PC-3 (cell line): ENCODE results near the gene PRR5. TPM values are rescaled to one million over a fixed set of nuclear protein-coding genes. Genes with fewer than 3 reads are reported as not detected.

Experiments used
- ATAC-seq: fragments of 200-7000 bp; cut with Tn5 transposase; 2 replicates; pipeline ENCODE4 v1.9.1; 2020; ENCODE audit warnings: mild to moderate bottlenecking, moderate library complexity
- BruUV-seq: library from RNA; stranded (reverse); fragments of 400-500 nt; replicated peaks from 2 replicates; lab custom pipeline; 2021; lab: Mats Ljungman, UMichigan
- CTCF ChIA-PET: fragments of 300-600 bp; sonication (Branson Sonifier 250); formaldehyde crosslinking; loops from one replicate; lab custom pipeline; 2022; ENCODE audit warnings: antibody characterized with exemption; lab: Charles Lee
- POLR2A ChIA-PET: fragments of 300-600 bp; sonication (Branson Sonifier 250); formaldehyde crosslinking; loops from one replicate; lab custom pipeline; 2022; ENCODE audit warnings: antibody characterized with exemption; ENCODE audit not compliant: unreplicated experiment; lab: Charles Lee
- DNase-seq: peaks from one replicate; pipeline ENCODE4 v3.0.0-alpha.2; 2015
- H2AFZ ChIP-seq: fragments of 300-600 bp; sonication (generic); 2 replicates; pipeline ENCODE4 v1.6.0; 2016; ENCODE audit warnings: antibody characterized with exemption, low read length
- H3F3A ChIP-seq: fragments of 300-600 bp; sonication (generic); one replicate; pipeline ENCODE4 v1.6.0; 2017; ENCODE audit warnings: antibody characterized with exemption, low read length, control low read depth, mild to moderate bottlenecking; ENCODE audit not compliant: unreplicated experiment
- H3K27ac ChIP-seq: fragments of 300-600 bp; sonication (generic); 2 replicates; pipeline ENCODE4 v1.5.1; 2016; ENCODE audit warnings: mild to moderate bottlenecking, low read length
- H3K27me3 ChIP-seq: fragments of 300-600 bp; sonication (generic); 2 replicates; pipeline ENCODE4 v1.6.1; 2016; ENCODE audit warnings: low read length, mixed read lengths
- H3K36me3 ChIP-seq: fragments of 300-600 bp; sonication (generic); 2 replicates; pipeline ENCODE4 v1.6.1; 2016; ENCODE audit warnings: low read depth, mixed run types, low read length, mixed read lengths
- H3K4me1 ChIP-seq: fragments of 300-600 bp; sonication (generic); 2 replicates; pipeline ENCODE4 v1.5.1; 2016; ENCODE audit warnings: low read length; ENCODE audit not compliant: insufficient read depth
- H3K4me2 ChIP-seq: fragments of 300-600 bp; sonication (generic); 2 replicates; pipeline ENCODE4 v1.6.0; 2016; ENCODE audit warnings: low read length
- H3K4me3 ChIP-seq: fragments of 300-600 bp; sonication (generic); 2 replicates; pipeline ENCODE4 v1.5.1; 2016; ENCODE audit warnings: mild to moderate bottlenecking, low read length, mixed read lengths
- H3K79me2 ChIP-seq: fragments of 300-600 bp; sonication (generic); 2 replicates; pipeline ENCODE4 v1.6.1; 2017; ENCODE audit warnings: low read length, mixed read lengths
- H3K9ac ChIP-seq: fragments of 300-600 bp; sonication (generic); 2 replicates; pipeline ENCODE4 v1.6.0; 2016; ENCODE audit warnings: mild to moderate bottlenecking, low read length
- H3K9me2 ChIP-seq: fragments of 300-600 bp; sonication (generic); replicated peaks from 2 replicates; pipeline ENCODE4 v1.6.1; 2016; ENCODE audit warnings: mixed run types, low read length, mixed read lengths
- H3K9me3 ChIP-seq: fragments of 300-600 bp; sonication (generic); 2 replicates; pipeline ENCODE4 v1.6.1; 2016; ENCODE audit warnings: low read length, mixed read lengths
- H4K20me1 ChIP-seq: fragments of 300-600 bp; sonication (generic); 2 replicates; pipeline ENCODE4 v1.6.1; 2016; ENCODE audit warnings: low read length, mixed read lengths
- EZH2 ChIP-seq: fragments of 300-600 bp; sonication (generic); IDR thresholded peaks from one replicate; pipeline ENCODE4 v1.6.1; 2017; ENCODE audit warnings: antibody characterized with exemption, mild to moderate bottlenecking, low read length; ENCODE audit not compliant: unreplicated experiment
- EZH2phosphoT487 ChIP-seq: fragments of 300-600 bp; sonication (generic); IDR thresholded peaks from 2 replicates; pipeline ENCODE4 v1.6.1; 2018; ENCODE audit warnings: mild to moderate bottlenecking, antibody characterized with exemption, low read length, borderline replicate concordance
- intact Hi-C: fragments of 100-400 bp; cut with micrococcal nuclease; formaldehyde crosslinking; loops from 2 replicates; pipeline ENCODE4 v1.9.0; 2023
- total RNA-seq: library from RNA; depleted of rRNA; stranded (reverse); fragments of >200 nt; gene quantifications from 2 replicates; pipeline ENCODE4 v1.2.3, GENCODE V29; 2014
- TF ChIP-seq, protein P1 (sequence below): fragments of 300-600 bp; sonication (generic); conservative IDR thresholded peaks from 2 replicates; pipeline ENCODE4 v1.5.1; 2017; ENCODE audit warnings: antibody characterized with exemption, low read depth, mild to moderate bottlenecking, low read length

The PRR5 gene
- total RNA-seq, 1 experiment from 2014 or later = 14.5 TPM

DNA sequence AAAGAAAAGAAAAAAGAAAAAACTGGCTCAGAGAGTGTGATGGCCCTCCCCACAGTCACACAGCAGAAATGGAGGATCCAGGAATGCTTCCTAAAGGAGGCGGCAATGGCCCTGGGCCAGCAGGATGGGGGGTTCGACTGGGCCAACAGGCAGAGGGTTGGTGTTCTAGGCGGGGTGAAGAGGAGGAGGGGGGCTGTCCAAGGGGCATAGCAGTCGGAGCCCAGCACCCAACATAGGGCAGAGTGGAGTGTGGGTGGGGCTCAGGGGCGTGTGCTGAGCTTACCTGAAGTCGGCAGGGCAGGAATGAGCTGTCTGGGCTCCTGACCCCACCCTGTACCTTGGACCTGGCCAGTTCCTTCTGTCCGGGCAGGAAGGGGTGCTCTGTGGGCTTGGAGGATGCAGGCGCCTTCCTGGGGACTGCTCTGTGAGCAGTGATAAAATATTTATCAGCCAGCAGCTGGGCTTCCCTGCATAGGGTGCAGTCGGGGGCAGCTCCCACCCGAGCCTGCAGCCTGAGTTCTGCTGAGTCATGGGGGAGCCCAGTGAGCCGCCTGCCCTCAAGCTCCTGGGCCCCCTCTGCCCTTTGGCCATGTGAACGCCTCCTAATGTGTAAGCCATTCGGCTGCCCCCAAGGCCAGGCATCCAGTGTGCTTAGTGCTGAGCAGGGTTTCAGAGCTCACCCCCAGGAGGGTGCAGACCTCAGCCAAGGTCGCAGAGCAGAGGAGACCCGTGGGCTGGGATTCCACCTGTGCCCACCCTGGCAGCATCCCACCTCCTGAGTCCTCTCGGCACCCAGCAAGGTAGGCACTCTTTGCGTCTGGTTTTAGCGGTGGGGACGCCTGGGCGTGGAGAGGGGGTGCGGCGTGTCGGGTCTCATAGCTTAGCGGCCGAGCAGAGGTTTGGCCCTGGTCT, 25.3 kb upstream of the PRR5 start:
- Histone ChIP-seq H3K79me2 (no peaks in the 10 kb centered on the region), H3K27ac (no peak overlapping the region), H3K4me1 (peaks cover 9% of the 10 kb centered on the region), H4K20me1 (no peaks in the 10 kb centered on the region), H3F3A (no peaks in the 10 kb centered on the region), H3K36me3 (no peaks in the 10 kb centered on the region), H3K4me2 (peak overlapping the region; percentile 51), H2AFZ (peak overlapping the region; percentile 3; the same call in 1 of the 2 replicates), H3K4me3 (no peak overlapping the region), H3K9me3 (no peaks in the 10 kb centered on the region), H3K9ac (no peak overlapping the region), H3K9me2 (no peaks in the 10 kb centered on the region), H3K27me3 (no peaks in the 10 kb centered on the region)
- CTCF ChIA-PET = no interaction called here
- TF ChIP-seq, protein P1, sequence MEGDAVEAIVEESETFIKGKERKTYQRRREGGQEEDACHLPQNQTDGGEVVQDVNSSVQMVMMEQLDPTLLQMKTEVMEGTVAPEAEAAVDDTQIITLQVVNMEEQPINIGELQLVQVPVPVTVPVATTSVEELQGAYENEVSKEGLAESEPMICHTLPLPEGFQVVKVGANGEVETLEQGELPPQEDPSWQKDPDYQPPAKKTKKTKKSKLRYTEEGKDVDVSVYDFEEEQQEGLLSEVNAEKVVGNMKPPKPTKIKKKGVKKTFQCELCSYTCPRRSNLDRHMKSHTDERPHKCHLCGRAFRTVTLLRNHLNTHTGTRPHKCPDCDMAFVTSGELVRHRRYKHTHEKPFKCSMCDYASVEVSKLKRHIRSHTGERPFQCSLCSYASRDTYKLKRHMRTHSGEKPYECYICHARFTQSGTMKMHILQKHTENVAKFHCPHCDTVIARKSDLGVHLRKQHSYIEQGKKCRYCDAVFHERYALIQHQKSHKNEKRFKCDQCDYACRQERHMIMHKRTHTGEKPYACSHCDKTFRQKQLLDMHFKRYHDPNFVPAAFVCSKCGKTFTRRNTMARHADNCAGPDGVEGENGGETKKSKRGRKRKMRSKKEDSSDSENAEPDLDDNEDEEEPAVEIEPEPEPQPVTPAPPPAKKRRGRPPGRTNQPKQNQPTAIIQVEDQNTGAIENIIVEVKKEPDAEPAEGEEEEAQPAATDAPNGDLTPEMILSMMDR = no peak
- TF ChIP-seq EZH2 = no peak
- no peak for TF ChIP-seq EZH2phosphoT487
- intact Hi-C loops = no loop called here
- no TSS peak for BruUV-seq
- ATAC-seq (no peak), DNase-seq (no peak)
- POLR2A ChIA-PET = no interaction called here

DNA sequence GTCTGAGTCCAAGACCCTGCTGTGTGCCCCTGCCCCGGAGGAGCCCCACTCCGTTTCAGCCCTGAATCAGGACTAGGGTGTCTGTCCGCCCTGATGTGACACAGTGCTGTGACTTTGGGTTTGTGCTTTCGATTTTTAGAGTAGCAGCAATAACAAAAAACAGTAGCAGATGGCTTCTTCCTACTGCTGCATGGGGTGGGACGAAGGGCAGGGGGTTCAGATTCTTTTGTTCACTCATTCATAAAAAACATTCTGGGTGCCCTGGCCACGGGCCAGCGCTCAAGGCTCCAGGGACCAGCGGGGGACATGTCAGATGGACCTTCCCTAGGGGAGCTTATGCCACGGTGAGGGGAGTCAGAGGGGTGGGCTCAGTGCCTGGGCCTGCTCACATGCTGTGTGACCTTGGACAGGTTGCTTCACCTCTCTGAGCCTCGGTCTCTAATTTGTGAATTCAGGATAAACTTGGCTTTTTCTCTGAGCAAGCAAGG, 24.6 kb upstream of the PRR5 start:
- no TSS peak for BruUV-seq
- peak overlapping the region; percentile 51 for H3K4me2 ChIP-seq
- DNase-seq (no peak), ATAC-seq (no peak)
- ChIA-PET POLR2A (no interaction called here), CTCF (no interaction called here)
- H3K27ac ChIP-seq = no peak overlapping the region
- H3K79me2 ChIP-seq = no peaks in the 10 kb centered on the region
- no peak for TF ChIP-seq EZH2phosphoT487
- TF ChIP-seq EZH2 = no peak
- TF ChIP-seq, protein P1 = no peak
- H3K9me3 ChIP-seq = no peaks in the 10 kb centered on the region
- H4K20me1 ChIP-seq = no peaks in the 10 kb centered on the region
- H3K27me3 ChIP-seq = no peaks in the 10 kb centered on the region
- no peaks in the 10 kb centered on the region for H3F3A ChIP-seq
- no peaks in the 10 kb centered on the region for H3K9me2 ChIP-seq
- no peak overlapping the region for H3K4me3 ChIP-seq
- no peak overlapping the region for H3K9ac ChIP-seq
- H3K4me1 ChIP-seq = peaks cover 9% of the 10 kb centered on the region
- intact Hi-C loops = no loop called here
- no peaks in the 10 kb centered on the region for H3K36me3 ChIP-seq
- H2AFZ ChIP-seq = no peak overlapping the region
